HEK293T (cell line): ENCODE measurements around the gene CREB1.

Source experiments
- CTCF ChIA-PET: fragments of 350-600 bp; formaldehyde crosslinking; extraction: SDS; loops from one replicate; lab custom pipeline; 2021; ENCODE audit warnings: antibody characterized with exemption, inconsistent platforms; lab: Yijun Ruan, JAX
- POLR2A ChIA-PET: fragments of 350-600 bp; formaldehyde crosslinking; extraction: SDS; loops from one replicate; lab custom pipeline; 2020; ENCODE audit warnings: antibody characterized with exemption, inconsistent platforms; lab: Yijun Ruan, JAX
- DNase-seq: peaks from one replicate; pipeline ENCODE4 v3.0.0; 2012; ENCODE audit warnings: mixed read lengths; ENCODE audit errors: extremely low spot score
- ARNT ChIP-seq: fragments of 450-650 bp; IDR thresholded peaks from 2 replicates; pipeline ENCODE4 v1.6.1; 2017; ENCODE audit warnings: mild to moderate bottlenecking
- BHLHE40 ChIP-seq: fragments of 450-650 bp; IDR thresholded peaks from 2 replicates; pipeline ENCODE4 v1.6.1; 2016; ENCODE audit warnings: mild to moderate bottlenecking, moderate library complexity, borderline replicate concordance
- CTBP1 ChIP-seq: fragments of 450-650 bp; IDR thresholded peaks from 2 replicates; pipeline ENCODE4 v1.6.1; 2016; ENCODE audit warnings: borderline replicate concordance
- ELF4 ChIP-seq: fragments of 450-650 bp; IDR thresholded peaks from 2 replicates; pipeline ENCODE4 v1.6.1; 2017; ENCODE audit warnings: antibody characterized with exemption
- FOXA1 ChIP-seq: fragments of 450-650 bp; IDR thresholded peaks from 2 replicates; pipeline ENCODE4 v1.6.1; 2016; ENCODE audit warnings: mild to moderate bottlenecking
- FOXK2 ChIP-seq: fragments of 450-650 bp; IDR thresholded peaks from 2 replicates; pipeline ENCODE4 v1.6.1; 2016; ENCODE audit warnings: mild to moderate bottlenecking
- FOXM1 ChIP-seq: fragments of 450-650 bp; IDR thresholded peaks from 2 replicates; pipeline ENCODE4 v1.6.1; 2017; ENCODE audit warnings: mild to moderate bottlenecking, borderline replicate concordance
- HDGF ChIP-seq: fragments of 450-650 bp; IDR thresholded peaks from 2 replicates; pipeline ENCODE4 v1.6.1; 2017; ENCODE audit warnings: antibody characterized with exemption, borderline replicate concordance
- L3MBTL2 ChIP-seq: fragments of 450-650 bp; conservative IDR thresholded peaks from 2 replicates; pipeline ENCODE4 v1.6.1; 2016; ENCODE audit warnings: mild to moderate bottlenecking
- LEF1 ChIP-seq: fragments of 450-650 bp; IDR thresholded peaks from 2 replicates; pipeline ENCODE4 v1.6.1; 2017; ENCODE audit warnings: mild to moderate bottlenecking, borderline replicate concordance
- NFRKB ChIP-seq: fragments of 450-650 bp; IDR thresholded peaks from 2 replicates; pipeline ENCODE4 v1.6.1; 2016; ENCODE audit warnings: mild to moderate bottlenecking, moderate library complexity
- PKNOX1 ChIP-seq: fragments of 450-650 bp; IDR thresholded peaks from 2 replicates; pipeline ENCODE4 v1.6.1; 2016
- SP1 ChIP-seq: fragments of 450-650 bp; IDR thresholded peaks from 2 replicates; pipeline ENCODE4 v1.6.1; 2017
- SUZ12 ChIP-seq: fragments of 450-650 bp; IDR thresholded peaks from 2 replicates; pipeline ENCODE4 v1.6.1; 2016; ENCODE audit warnings: mild to moderate bottlenecking
- TARDBP ChIP-seq: fragments of 450-650 bp; IDR thresholded peaks from 2 replicates; pipeline ENCODE4 v1.6.1; 2016
- ZNF384 ChIP-seq: fragments of 450-650 bp; IDR thresholded peaks from 2 replicates; pipeline ENCODE4 v1.6.1; 2016

CREB1 gene

GRCh38 chr2:207601774-207602173, 72.0 kb downstream of the CREB1 start:
- ChIA-PET POLR2A (no interaction called here), CTCF (no interaction called here)
- TF ChIP-seq PKNOX1 (no peak), FOXM1 (no peak), FOXA1 (no peak), SP1 (no peak), ARNT (no peak), BHLHE40 (no peak), L3MBTL2 (no peak)
- DNase-seq, result no peak

- ChIA-PET POLR2A (no interaction called here), CTCF (no interaction called here)
- DNase-seq, result no peak
- no peak for TF ChIP-seq NFRKB
- peak; percentile 20; the same call in 1 of the 2 replicates for TF ChIP-seq PKNOX1
Observed at GRCh38 chr2:207603486-207603885, 73.7 kb downstream of the CREB1 start.

GRCh38 chr2:207606399-207606798, 76.6 kb downstream of the CREB1 start:
- ChIA-PET POLR2A (no interaction called here), CTCF (no interaction called here)
- no peak for TF ChIP-seq FOXK2
- TF ChIP-seq ZNF384, result no peak
- no peak for TF ChIP-seq ARNT
- TF ChIP-seq PKNOX1, result no peak
- TF ChIP-seq SP1, result no peak
- no peak for TF ChIP-seq FOXA1
- TF ChIP-seq BHLHE40, result no peak
- TF ChIP-seq HDGF, result no peak
- TF ChIP-seq TARDBP, result no peak
- TF ChIP-seq CTBP1, result no peak
- no peak for TF ChIP-seq LEF1
- TF ChIP-seq NFRKB, result no peak
- no peak for TF ChIP-seq SUZ12
- no peak for TF ChIP-seq FOXM1
- no peak for TF ChIP-seq L3MBTL2
- TF ChIP-seq ELF4, result no peak
- no peak for DNase-seq

- ChIA-PET CTCF (no interaction called here), POLR2A (no interaction called here)
- DNase-seq, result no peak
- TF ChIP-seq BHLHE40 (no peak), LEF1 (no peak), L3MBTL2 (no peak), HDGF (no peak), TARDBP (no peak), FOXM1 (no peak), FOXK2 (no peak)
Observed at GRCh38 chr2:207606829-207607228, 77.1 kb downstream of the CREB1 start.

GRCh38 chr2:207612714-207613113, 83.0 kb downstream of the CREB1 start:
- DNase-seq, result no peak
- ChIA-PET POLR2A (no interaction called here), CTCF (no interaction called here)
- TF ChIP-seq ELF4, result no peak
- no peak for TF ChIP-seq ARNT
- TF ChIP-seq PKNOX1, result no peak
- TF ChIP-seq FOXK2, result no peak
- no peak for TF ChIP-seq NFRKB

GRCh38 chr2:207614824-207615223, 85.1 kb downstream of the CREB1 start:
- CTCF ChIA-PET, result no interaction called here
- TF ChIP-seq LEF1 (no peak), ELF4 (no peak), PKNOX1 (0 out of 2 replicates have a peak, but pooled peaks have one; percentile 27)
- POLR2A ChIA-PET, result interaction anchor here (1.9 kb wide), 1 partner anchor 10 kb away, joined by 5 read pairs; the partner anchor contains the start of gene METTL21A
- DNase-seq, result no peak
